K562 (cell line): Measurements from ENCODE around the gene APOC4.

Experiments used
- BACH1 ChIP-seq: fragments of 200-800 bp; sonication (Bioruptor generic); IDR thresholded peaks from 2 replicates; pipeline ENCODE4 v1.6.1; 2016; ENCODE audit warnings: missing genetic modification characterization, missing compliant biosample characterization
- CTCF ChIP-seq, 3 experiments: IDR thresholded peaks in 2 of 3; conservative IDR thresholded peaks in 1 of 3; 2 replicates each; pipeline ENCODE4 v1.5.1; 2011 to 2012; ENCODE audit warnings: low read length in 3 of 3, mild to moderate bottlenecking in 3 of 3, control low read depth in 2 of 3, improper control_type of control experiment in 1 of 3, inconsistent platforms in 1 of 3, low read depth in 1 of 3, mixed read lengths in 1 of 3, moderate library complexity in 1 of 3; ENCODE audit not compliant: insufficient read depth in 2 of 3
- E2F5 ChIP-seq: sonication (generic); formaldehyde crosslinking; IDR thresholded peaks from 2 replicates; pipeline ENCODE4 v1.8.0; 2022; ENCODE audit warnings: mild to moderate bottlenecking, missing genetic modification reagents
- FOXM1 ChIP-seq, 2 experiments: fragments of 450-650 bp in 1 of 2; sonication (generic) in 1 of 2; formaldehyde crosslinking in 1 of 2; IDR thresholded peaks; 2 replicates each; pipeline versions ENCODE4 v1.6.1 to v1.9.0; 2017 to 2022; ENCODE audit warnings: low read depth in 2 of 2, mild to moderate bottlenecking in 2 of 2, missing genetic modification reagents in 1 of 2, moderate library complexity in 1 of 2
- KLF10 ChIP-seq: fragments of 250-450 bp; sonication (Bioruptor Pico); IDR thresholded peaks from 2 replicates; pipeline ENCODE4 v1.6.1; 2021; ENCODE audit warnings: matching md5 sums
- RAD21 ChIP-seq, 2 experiments: fragments of 250-450 bp in 1 of 2; fragments of 450-650 bp in 1 of 2; sonication (Bioruptor Pico) in 1 of 2; formaldehyde crosslinking in 1 of 2; IDR thresholded peaks in 1 of 2; conservative IDR thresholded peaks in 1 of 2; 2 replicates each; pipeline versions ENCODE4 v1.4.0 to v1.8.0; 2020 to 2022; ENCODE audit warnings: mild to moderate bottlenecking in 2 of 2, moderate library complexity in 1 of 2
- RAD51 ChIP-seq: fragments of 450-650 bp; IDR thresholded peaks from 2 replicates; pipeline ENCODE4 v1.7.1; 2016; ENCODE audit warnings: low read depth, mild to moderate bottlenecking, borderline replicate concordance
- RBBP5 ChIP-seq: fragments of 200-600 bp; sonication (generic); IDR thresholded peaks from 2 replicates; pipeline ENCODE4 v1.6.1; 2012; ENCODE audit warnings: borderline replicate concordance, mild to moderate bottlenecking, low read length, control low read depth, inconsistent platforms; ENCODE audit not compliant: insufficient read depth, poor library complexity, severe bottlenecking
- SRSF7 ChIP-seq: fragments of 200-400 bp; formaldehyde crosslinking; optimal IDR thresholded peaks from 2 replicates; pipeline ENCODE3; 2017; ENCODE audit warnings: mild to moderate bottlenecking, low read depth, low read length
- TBL1XR1 ChIP-seq, 2 experiments: IDR thresholded peaks; 2 replicates each; pipeline ENCODE4 v1.6.1; 2012; ENCODE audit warnings: improper control_type of control experiment in 2 of 2, low read length in 2 of 2, mild to moderate bottlenecking in 1 of 2
- ZNF146 ChIP-seq: IDR thresholded peaks from one replicate; pipeline ENCODE4 v1.6.1; 2018; ENCODE audit warnings: missing compliant biosample characterization; ENCODE audit not compliant: unreplicated experiment
- ZNF79 ChIP-seq: fragments of 250-450 bp; sonication (Bioruptor Pico); IDR thresholded peaks from 2 replicates; pipeline ENCODE4 v1.4.0; 2020; ENCODE audit warnings: low read depth, mild to moderate bottlenecking, moderate library complexity
- TF ChIP-seq, protein P1 (sequence below): sonication (generic); formaldehyde crosslinking; IDR thresholded peaks from 2 replicates; pipeline ENCODE4 v1.8.0; 2022; ENCODE audit warnings: missing genetic modification reagents, mild to moderate bottlenecking, borderline replicate concordance

GRCh38 chr19:44988273-44988672 is 46.2 kb downstream of the APOC4 start:
- TF ChIP-seq CTCF (IDR thresholded peaks at IDR 0.05 in 2 of 3, conservative IDR thresholded peaks at IDR 0.05 in 1 of 3; ENCODE audit: insufficient read depth in 2 of 3, low read depth in 1 of 3, low read length in 3 of 3) (no peak), FOXM1 (IDR thresholded peaks at IDR 0.05; ENCODE audit: low read depth) (no peak), FOXM1 (CRISPR knock-in tag; IDR thresholded peaks at IDR 0.05; ENCODE audit: low read depth) (no peak), TBL1XR1 (IDR thresholded peaks at IDR 0.05; ENCODE audit: low read length in 2 of 2) (no peak), SRSF7 (no peak), ZNF146 (CRISPR knock-in tag) (no peak), E2F5 (CRISPR knock-in tag) (no peak), RAD21 (CRISPR knock-in tag; conservative IDR thresholded peaks at IDR 0.05 in 1 of 2, IDR thresholded peaks at IDR 0.05 in 1 of 2) (no peak), BACH1 (tag) (no peak), RBBP5 (no peak), RAD51 (no peak), KLF10 (CRISPR knock-in tag) (no peak), ZNF79 (CRISPR knock-in tag) (no peak)
- TF ChIP-seq, protein P1, sequence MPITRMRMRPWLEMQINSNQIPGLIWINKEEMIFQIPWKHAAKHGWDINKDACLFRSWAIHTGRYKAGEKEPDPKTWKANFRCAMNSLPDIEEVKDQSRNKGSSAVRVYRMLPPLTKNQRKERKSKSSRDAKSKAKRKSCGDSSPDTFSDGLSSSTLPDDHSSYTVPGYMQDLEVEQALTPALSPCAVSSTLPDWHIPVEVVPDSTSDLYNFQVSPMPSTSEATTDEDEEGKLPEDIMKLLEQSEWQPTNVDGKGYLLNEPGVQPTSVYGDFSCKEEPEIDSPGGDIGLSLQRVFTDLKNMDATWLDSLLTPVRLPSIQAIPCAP: no peak
